Measurements from ENCODE around the gene TMEM120A.

Gene TMEM120A

GRCh38 chr7:75951506-75951905, 42.9 kb downstream of the TMEM120A start:
- no peak for DNase-seq (ENCODE audit: low spot score)
- in situ Hi-C loops (cut with MboI; ENCODE audit: low sequenced_read_pairs, unreplicated experiment), result no loop called here

DNA sequence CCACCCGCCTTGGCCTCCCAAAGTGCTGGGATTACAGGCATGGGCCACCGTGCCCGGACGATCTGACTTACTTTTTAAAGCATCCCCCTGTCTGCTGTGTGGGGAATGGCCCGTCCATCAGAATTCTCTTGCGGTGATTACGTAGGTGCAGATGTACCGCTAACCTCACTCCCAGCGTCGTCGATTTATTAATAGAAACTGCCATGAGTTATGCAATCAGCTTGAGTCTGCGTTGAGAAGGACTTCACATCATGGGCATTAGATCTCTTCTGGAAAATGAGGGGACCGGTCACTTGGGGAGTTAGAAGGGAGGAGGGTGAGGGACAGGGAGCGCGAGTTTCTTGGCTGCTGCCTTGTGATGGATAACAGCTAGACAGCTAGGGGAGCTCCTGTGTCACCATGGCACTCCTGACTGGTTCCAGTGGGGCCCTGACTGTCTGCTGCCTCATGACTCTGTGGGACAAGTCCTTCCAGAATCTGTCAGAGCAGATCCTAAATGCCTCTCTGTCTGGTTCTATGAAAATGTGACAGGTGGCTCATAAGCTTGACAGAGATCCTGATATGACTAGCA, 44.2 kb downstream of the TMEM120A start:
- no peak for DNase-seq (ENCODE audit: low spot score)
- in situ Hi-C loops (cut with MboI; ENCODE audit: low sequenced_read_pairs, unreplicated experiment), result no loop called here
- TF ChIP-seq CTCF (IDR thresholded peaks at IDR 0.05; ENCODE audit: borderline replicate concordance, control extremely low read depth, extremely low read depth, insufficient read depth, missing control alignments), result no peak

More at GRCh38 chr7:75951506-75951905, 42.9 kb downstream of the TMEM120A start:
- no peak for TF ChIP-seq CTCF (IDR thresholded peaks at IDR 0.05; ENCODE audit: borderline replicate concordance, control extremely low read depth, extremely low read depth, insufficient read depth, missing control alignments)

- in situ Hi-C loops (cut with MboI; ENCODE audit: low sequenced_read_pairs, unreplicated experiment), result no loop called here
- DNase-seq (ENCODE audit: low spot score), result no peak
- no peak for TF ChIP-seq CTCF (IDR thresholded peaks at IDR 0.05; ENCODE audit: borderline replicate concordance, control extremely low read depth, extremely low read depth, insufficient read depth, missing control alignments)
These were observed 46.2 kb downstream of the TMEM120A start for GRCh38 chr7:75948179-75948578.

GRCh38 chr7:75946207-75946855, 48.1 kb downstream of the TMEM120A start:
- in situ Hi-C loops (cut with MboI; ENCODE audit: low sequenced_read_pairs, unreplicated experiment), result no loop called here
- TF ChIP-seq CTCF (IDR thresholded peaks at IDR 0.05; ENCODE audit: borderline replicate concordance, control extremely low read depth, extremely low read depth, insufficient read depth, missing control alignments), result no peak
- DNase-seq (ENCODE audit: low spot score), result no peak

- no peak for DNase-seq (ENCODE audit: low spot score)
- in situ Hi-C loops (cut with MboI; ENCODE audit: low sequenced_read_pairs, unreplicated experiment), result no loop called here
- TF ChIP-seq CTCF (IDR thresholded peaks at IDR 0.05; ENCODE audit: borderline replicate concordance, control extremely low read depth, extremely low read depth, insufficient read depth, missing control alignments), result no peak
These were observed 48.9 kb downstream of the TMEM120A start for GRCh38 chr7:75945297-75946168.

DNA sequence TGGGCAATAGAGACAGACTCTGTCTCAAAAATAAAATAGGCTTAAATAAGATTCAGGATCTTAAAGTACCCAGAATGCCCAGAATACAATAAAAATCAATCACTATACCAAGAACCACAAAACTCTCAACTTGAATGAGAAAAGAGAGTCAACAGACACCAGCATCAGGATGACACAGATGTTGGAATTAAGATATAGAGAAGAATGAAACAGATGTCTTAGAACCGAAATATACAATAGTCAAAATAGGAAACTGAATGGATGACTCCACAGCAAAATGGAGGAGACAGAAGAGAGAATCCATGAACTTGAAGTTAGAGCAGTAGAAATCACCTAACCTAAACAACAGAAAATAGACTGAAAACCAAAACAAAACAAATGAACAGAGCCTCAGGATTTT, 49.9 kb downstream of the TMEM120A start:
- no peak for TF ChIP-seq CTCF (IDR thresholded peaks at IDR 0.05; ENCODE audit: borderline replicate concordance, control extremely low read depth, extremely low read depth, insufficient read depth, missing control alignments)
- in situ Hi-C loops (cut with MboI; ENCODE audit: low sequenced_read_pairs, unreplicated experiment), result no loop called here
- DNase-seq (ENCODE audit: low spot score), result no peak

Data from GM13976 (cell line).